HG02943 (cell line): ENCODE data around the gene C1orf115.
"Not testable (repeated sequence)": the region's sequence is repeated elsewhere in the genome, so short reads cannot be mapped to it uniquely, and the experiment has no call there.

ENCODE experiments used
- ATAC-seq: cut with Tn5 transposase; IDR thresholded peaks from one replicate; pipeline ENCODE4 v1.9.1; 2021; ENCODE audit warnings: mild to moderate bottlenecking, low read depth, moderate library complexity; ENCODE audit not compliant: unreplicated experiment

Gene C1orf115

DNA sequence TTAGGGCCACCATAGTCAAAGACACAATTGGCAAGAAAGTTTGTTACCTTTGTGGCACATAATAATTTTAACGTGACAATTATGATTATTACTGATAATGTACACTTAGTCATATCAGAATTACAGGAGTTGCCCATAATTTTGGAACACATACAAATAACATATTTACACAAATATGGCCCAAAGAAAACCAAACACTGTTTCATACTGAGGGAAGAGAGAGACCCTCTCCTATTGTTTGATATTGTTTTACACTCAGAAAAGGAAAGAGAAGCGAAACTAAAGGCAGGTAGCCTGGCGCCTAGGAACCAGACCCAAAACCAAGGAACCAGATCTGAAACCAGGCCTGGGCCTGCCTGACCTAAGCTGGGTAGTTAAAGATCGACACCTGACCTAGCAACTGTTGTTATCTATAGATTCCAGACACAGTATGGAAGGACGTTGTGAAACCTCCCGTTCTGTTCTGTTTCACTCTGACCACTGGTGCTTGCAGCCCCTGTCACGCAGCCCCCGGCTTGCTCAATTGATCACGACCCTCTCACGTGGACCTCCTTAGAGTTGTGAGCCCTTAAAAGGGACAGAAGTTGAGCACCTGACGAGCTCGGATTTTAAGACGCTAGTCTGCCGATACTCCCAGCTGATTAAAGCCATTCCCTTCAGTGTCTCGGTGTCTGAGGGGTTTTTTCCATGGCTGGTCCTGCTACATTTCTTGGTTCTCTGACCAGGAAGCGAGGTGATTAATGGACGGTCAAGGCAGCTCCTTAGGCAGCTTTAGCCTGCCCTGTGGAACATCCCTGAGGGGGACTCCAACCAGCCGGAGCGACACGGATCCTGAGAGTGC lies 27.9 kb downstream of the C1orf115 start:
- no peak for ATAC-seq

DNA sequence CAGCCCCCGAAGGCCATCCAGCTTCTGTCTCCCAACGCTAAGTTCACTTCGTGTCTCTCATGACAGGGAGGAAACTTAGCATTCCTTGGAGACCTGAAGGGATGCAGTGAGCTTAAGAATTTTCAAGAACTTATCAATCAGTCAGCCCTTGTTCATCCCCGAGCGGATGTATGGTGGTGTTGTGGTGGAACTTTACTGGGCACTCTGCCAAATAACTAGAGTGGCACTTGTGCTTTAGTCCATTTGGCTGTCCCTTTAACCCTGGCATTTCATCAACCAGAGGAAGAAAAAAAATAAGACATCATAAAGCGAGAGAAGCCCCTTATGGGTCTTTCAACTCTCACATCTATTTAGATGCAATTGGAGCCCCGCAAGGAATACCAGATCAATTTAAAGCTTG lies 31.1 kb downstream of the C1orf115 start:
- not testable (repeated sequence) for ATAC-seq

DNA sequence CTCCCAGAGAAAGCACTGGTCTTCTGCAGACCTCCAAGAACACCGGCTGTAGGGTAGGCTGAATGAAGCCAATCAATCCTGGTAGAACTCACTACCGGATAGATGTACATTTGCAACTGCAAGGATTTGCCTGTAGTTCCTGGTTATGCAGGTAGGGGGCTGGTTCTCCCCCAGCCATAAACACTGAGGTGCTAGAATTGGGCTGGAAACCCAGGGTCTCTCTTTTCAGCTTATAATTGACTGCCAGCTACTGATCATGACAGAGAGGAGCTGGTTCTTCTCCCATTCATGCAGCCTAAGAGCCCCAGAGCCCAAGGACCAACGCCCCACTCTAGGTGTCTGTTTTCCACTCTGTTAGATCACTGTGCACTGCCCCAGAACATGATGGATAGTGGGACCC lies 36.5 kb downstream of the C1orf115 start:
- ATAC-seq: no peak

DNA sequence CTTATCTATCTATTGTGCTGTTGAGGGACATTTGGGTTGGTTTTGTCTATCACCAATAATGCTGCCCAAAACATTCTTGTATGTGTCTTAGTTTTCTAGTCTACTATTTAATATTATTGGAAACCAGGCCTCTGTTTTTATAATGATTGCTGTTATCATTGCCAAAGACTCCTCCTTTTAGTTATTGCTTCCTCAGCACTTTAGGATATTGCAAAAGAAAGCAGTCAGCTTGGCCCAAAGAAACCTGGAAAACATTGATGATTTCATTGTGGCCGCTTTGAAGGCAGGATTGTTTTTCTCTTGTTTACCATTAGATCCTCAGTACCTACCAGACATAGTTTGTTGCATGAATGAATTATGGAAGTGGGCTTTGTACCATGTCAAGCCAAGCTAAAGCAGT lies 37.4 kb downstream of the C1orf115 start:
- no peak for ATAC-seq

DNA sequence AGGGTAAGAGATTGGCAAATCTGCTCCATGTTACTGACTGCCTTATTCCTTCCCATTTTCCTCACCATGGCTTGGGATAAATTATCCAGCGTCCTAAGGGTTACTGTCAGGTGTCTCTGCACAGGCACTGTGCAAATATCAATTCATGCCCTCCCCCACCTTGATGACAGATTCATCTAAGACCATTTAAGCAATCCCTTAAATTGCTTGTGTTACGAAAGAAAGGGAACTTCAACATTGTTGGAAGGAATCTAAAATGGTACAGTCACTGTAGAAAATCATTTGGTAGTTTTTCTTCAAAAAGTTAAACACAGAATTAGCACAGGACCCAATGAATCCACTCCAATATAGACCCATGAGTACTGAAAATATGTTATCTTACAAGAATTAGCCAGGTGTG lies 40.3 kb downstream of the C1orf115 start:
- ATAC-seq: no peak

DNA sequence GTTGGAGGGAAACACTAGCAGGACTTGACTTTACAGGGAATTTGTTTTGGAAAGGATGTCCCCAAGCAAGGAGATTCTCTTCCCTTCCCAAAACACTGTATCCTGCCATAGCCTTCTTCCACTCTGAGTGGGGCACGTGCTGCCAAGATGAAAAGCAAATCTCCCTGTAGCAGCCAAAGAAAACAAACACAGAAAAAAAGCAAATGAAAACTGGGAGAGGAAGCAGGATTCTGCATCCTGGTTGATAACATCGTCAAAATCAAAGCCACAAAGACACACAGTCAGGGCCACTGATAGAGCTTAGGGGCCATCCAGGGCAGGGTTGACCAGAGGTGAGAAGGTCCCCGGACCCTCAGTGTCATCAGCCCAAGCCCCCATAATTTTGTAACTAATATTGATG lies 42.0 kb downstream of the C1orf115 start:
- no peak for ATAC-seq

DNA sequence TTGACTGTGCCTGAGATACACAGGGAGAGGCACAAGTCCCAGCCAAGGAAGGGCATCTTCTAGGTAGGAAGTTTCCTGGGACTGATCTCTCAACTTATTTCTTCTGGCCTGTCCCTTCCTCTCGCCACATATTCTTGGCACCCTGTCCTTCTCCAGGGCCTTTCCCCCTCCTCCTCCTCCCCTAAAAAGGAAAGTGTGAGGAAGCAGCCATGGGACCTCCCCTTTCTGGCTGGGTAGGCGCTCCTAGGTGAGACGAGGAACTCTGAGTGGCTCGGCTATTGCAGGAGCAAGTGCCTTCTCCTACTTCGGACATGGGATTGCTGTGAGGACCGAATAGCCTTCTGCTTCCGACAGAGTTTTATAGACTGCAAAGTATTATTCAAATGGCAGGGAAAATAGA lies 42.5 kb downstream of the C1orf115 start:
- no peak for ATAC-seq

DNA sequence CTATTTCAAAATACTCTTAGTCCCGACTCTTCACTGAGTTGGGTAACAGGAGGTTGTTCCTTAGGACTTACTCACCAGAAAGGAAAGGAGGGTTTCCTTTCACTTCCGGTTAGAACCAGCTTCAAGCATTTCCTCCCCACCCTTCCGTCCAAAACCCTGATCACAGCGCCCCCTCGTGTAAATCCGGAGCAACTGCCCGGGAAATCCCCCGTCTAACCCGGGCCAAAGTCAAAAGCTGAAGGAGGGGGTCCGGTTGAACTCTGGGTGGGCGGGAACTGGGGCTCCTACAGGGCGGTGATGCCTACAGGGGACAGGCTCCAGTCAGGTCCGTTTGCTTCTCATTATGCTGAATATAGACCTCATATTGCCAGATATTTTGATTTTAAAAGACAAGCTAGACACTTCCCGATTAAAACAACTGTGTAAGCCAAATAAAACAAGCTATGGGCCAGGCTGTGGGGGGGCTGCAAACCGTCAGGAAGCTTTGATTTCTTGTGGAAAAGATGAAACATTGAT lies 43.0 kb downstream of the C1orf115 start:
- ATAC-seq: peak; percentile 93

DNA sequence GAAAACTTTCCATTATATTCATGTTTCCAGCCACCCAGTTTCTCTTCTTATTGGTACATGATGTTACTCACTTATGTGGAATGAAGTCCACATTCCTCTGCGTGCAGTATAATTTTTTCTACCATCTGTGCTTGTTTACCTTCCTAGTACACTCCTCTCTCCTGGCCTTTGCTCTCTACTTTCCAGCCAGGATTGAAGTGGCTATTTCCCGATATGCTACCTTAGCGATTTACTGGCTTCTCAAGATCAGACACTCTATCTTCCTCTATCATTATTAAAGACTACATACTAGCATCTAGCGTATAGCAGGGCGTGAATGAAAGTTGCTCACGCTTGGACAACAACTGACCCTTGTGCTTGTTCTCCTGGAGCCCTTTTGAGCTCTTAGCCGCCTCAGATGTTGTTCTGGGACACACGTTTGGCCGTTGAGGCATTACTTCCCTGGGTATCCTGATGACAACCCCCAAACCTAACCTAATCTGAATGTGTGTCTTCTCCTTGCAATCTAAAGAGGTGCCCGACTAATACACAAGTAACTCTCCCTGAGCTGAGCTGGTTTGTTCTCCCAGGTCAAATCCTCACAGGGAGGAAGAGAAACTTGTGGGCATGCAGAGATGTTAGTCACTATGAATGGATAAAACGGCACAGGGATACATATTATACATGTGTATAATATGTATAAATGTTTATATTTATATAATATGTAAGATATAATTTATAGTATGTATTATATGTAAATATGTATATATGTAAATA lies 44.6 kb downstream of the C1orf115 start:
- ATAC-seq: no peak

DNA sequence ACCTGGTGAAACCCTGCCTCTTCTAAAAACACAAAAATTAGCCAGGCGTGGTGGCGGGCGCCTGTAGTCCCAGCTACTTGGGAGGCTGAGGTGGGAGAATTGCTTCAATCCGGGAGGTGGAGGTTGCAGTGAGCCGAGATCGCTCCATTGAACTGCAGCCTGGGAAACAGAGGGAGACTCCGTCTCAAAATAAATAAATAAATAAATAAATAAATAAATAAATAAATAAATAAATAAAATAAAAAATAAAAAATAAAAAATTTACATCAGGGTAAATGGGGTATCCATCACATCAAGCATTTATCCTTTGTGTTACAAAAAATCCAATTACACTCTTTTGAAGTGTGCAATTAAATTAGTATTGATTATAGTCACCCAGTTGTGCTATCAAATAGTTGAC lies 46.1 kb downstream of the C1orf115 start:
- ATAC-seq: not testable (repeated sequence)

DNA sequence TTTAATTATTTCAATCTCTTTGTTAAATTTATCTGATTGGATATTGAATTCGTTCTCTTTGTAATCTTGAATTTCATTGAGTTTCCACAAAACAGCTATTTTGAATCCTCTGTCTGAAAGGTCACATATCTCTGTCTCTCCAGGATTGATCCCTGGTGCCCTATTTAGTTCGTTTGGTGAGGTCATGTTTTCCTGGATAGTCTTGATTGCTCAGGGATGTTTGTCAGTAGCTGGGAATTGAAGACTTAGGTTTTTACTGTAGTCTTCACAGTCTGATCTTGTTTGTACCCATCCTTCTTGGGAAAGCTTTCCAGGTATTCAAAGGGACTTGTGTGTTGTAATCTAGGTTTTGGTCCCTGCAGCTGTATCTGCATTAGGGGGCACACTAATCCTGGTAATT lies 51.2 kb downstream of the C1orf115 start:
- no peak for ATAC-seq

DNA sequence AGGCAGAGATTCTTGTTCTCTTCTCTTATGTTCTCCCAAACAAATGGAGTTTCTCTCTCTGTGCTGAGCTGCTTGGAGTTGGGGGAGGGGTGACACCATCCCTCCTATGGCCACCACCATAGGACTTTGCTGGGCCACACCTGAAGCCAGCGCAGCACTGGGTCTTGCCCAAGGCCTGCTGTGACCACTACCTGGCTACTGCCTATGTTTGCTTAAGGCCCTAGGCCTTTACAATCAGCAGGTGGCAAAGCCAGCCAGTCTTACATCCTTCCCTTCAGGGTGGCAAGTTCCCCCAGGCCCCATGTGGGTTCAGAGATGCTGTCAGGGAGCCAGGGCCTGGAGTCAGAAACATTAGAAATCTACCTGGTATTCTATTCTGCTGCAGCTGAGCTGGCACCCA lies 51.7 kb downstream of the C1orf115 start:
- no peak for ATAC-seq

DNA sequence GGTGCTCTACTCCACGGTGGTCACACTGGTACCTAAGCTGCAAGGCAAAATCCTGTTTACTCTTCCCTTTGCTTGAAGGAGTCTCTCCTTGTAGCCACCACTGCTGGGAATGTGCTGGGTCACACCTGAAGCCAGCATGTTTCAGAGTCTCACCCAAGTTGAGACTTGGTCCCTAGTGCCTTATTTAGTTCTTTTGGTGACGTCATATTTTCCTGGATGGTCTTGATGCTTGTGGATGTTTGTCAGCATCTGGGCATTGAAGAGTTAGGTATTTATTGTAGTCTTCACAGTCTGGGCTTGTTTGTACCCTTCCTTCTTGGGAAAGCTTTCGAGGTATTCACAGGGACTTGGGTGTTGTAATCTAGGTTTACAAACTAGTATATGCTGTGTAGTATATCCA lies 52.4 kb downstream of the C1orf115 start:
- no peak for ATAC-seq

DNA sequence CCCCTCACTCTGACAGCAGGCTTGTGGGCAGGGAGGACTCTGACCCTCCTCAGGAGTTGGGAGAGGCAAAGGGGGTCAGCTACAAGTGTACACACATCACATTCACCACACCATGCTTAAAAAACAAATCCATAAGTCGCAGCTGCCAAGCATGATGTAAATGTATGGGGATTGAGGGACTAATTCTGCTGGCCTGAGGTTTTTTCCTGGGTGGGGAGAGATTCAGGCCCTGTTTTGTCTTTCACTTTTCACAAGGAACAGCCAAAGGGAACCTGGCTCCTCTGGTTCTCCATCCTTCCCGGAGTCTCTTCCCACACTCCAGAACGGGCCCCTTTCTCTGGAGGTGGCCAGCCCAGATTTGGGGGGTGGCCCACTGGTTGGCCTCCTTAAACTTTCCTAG lies 56.7 kb downstream of the C1orf115 start:
- no peak for ATAC-seq

DNA sequence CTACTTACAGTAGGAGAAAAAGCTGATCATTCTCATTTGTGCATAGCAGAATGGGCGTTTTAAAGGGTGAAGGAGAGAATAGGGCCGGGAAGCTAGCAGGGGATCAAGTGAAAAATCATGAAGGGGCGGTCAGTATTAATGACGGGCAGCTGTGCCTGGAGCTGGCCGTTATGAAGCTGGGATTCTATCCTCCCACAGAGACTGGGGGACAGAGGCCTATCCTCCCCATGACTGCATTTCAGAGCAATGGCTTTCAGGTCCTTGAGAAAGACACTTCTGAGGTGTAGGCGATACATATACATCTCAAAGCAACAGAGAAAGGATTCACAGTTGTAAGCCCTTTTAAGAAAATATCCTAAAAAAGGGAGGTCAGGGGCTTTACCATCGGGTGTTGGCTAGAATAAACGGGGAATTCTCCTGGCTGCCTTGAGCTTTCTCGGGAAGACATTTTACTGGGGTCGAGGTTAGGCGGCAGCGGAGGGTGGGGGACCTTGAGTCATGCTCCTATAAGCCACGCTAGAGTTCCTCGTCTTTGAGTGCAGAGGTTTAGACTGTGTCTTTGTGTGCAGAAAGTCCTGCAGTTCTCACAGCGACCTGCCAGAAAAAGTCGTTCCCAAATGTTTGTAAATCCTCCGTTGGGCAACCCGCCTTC lies 57.4 kb downstream of the C1orf115 start:
- no peak for ATAC-seq

DNA sequence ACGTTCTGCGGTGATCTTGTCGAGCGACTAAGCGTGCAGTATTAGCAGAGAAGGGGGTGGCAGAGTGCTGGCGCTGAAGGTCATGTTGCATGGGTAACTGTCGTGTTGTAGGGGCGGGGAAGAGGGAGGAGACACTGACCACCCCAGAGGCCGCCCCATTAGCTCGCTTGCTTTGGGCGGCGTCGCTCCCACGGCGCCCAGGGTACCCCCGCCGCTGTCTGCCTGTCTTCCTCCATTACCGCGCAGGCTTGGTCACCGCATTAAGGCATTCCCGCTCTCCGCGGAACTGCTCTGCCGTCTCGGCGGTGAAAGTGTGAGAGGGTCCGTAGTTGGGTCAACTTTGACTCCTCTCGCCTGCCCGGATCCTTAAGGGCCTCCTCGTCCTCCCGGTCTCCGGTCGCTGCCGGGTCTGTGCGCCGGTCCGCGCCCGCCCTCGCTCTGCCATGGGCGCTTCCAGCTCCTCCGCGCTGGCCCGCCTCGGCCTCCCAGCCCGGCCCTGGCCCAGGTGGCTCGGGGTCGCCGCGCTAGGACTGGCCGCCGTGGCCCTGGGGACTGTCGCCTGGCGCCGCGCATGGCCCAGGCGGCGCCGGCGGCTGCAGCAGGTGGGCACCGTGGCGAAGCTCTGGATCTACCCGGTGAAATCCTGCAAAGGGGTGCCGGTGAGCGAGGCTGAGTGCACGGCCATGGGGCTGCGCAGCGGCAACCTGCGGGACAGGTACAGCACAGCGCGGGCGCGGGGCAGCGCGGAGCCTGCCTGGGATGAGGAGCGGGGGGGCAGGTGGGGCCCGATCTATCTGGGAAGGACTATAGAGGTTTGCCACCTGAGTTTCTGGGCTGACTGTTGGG lies 58.1 kb downstream of the C1orf115 start, which contains the start of gene MTARC2:
TSS of gene MTARC2 (plus strand) at position 234 of the 846 bp plus-strand sequence. CDS start at position 444, 210 bp downstream.
- no peak for ATAC-seq
